OCI-LY1 (cell line): Measurements from ENCODE around the gene PPM1E.

ENCODE experiments used
- CTCF ChIP-seq: fragments of 200-600 bp; sonication (generic), shearing (Covaris generic); IDR thresholded peaks from 2 replicates; pipeline ENCODE4 v1.5.1; 2017; ENCODE audit warnings: mild to moderate bottlenecking, antibody characterized with exemption, low read length, moderate library complexity, mixed read lengths
- EZH2 ChIP-seq: fragments of 200-600 bp; sonication (generic), shearing (Covaris generic); IDR thresholded peaks from 2 replicates; pipeline ENCODE4 v1.8.0; 2017; ENCODE audit warnings: borderline replicate concordance, mixed run types, mild to moderate bottlenecking, antibody characterized with exemption, low read length, moderate library complexity, mixed read lengths

GRCh38 chr17:58889928-58890327 lies 134.3 kb downstream of the PPM1E start:
- no peak for TF ChIP-seq CTCF
- TF ChIP-seq EZH2 = no peak
